DOHH2 (cell line): ENCODE results near the gene FAM174A.

ENCODE experiments used
- H3F3A ChIP-seq: fragments of 200-600 bp; sonication (generic), shearing (Covaris generic); 2 replicates; pipeline ENCODE4 v1.6.0; 2016; ENCODE audit warnings: antibody characterized with exemption, mild to moderate bottlenecking; ENCODE audit not compliant: control insufficient read depth, insufficient read depth
- H3K27ac ChIP-seq: fragments of 200-600 bp; sonication (generic); 2 replicates; pipeline ENCODE4 v1.5.1; 2014; ENCODE audit warnings: low read depth, mild to moderate bottlenecking, low read length, moderate library complexity
- H3K27me3 ChIP-seq: fragments of 200-600 bp; sonication (generic); 2 replicates; pipeline ENCODE4 v1.6.1; 2014; ENCODE audit warnings: mild to moderate bottlenecking, low read length, mixed read lengths; ENCODE audit not compliant: control insufficient read depth
- H3K36me3 ChIP-seq: fragments of 200-600 bp; sonication (generic); 2 replicates; pipeline ENCODE4 v1.6.1; 2014; ENCODE audit warnings: mild to moderate bottlenecking, low read length, moderate library complexity, mixed read lengths; ENCODE audit not compliant: control insufficient read depth
- H3K4me1 ChIP-seq: fragments of 200-600 bp; sonication (generic); 2 replicates; pipeline ENCODE4 v1.6.1; 2014; ENCODE audit warnings: mild to moderate bottlenecking, low read length, mixed read lengths; ENCODE audit not compliant: control insufficient read depth
- H3K4me2 ChIP-seq: fragments of 200-600 bp; sonication (generic); 2 replicates; pipeline ENCODE4 v1.6.0; 2014; ENCODE audit warnings: mild to moderate bottlenecking, low read length, moderate library complexity
- H3K4me3 ChIP-seq: fragments of 200-600 bp; sonication (generic); 2 replicates; pipeline ENCODE4 v1.5.1; 2014; ENCODE audit warnings: mild to moderate bottlenecking, low read length, mixed read lengths
- H3K79me2 ChIP-seq: fragments of 200-600 bp; sonication (generic); 2 replicates; pipeline ENCODE4 v1.6.1; 2014; ENCODE audit warnings: mild to moderate bottlenecking, low read length, mixed read lengths; ENCODE audit not compliant: control insufficient read depth
- H3K9me2 ChIP-seq: fragments of 200-600 bp; sonication (generic); replicated peaks from 2 replicates; pipeline ENCODE4 v1.6.1; 2014; ENCODE audit warnings: mild to moderate bottlenecking, low read length, mixed read lengths; ENCODE audit not compliant: control insufficient read depth
- H3K9me3 ChIP-seq: fragments of 200-600 bp; sonication (generic); 2 replicates; pipeline ENCODE4 v1.6.1; 2014; ENCODE audit warnings: antibody characterized with exemption, low read length, mixed read lengths; ENCODE audit not compliant: control insufficient read depth, insufficient read depth
- H4K20me1 ChIP-seq: fragments of 200-600 bp; sonication (generic); 2 replicates; pipeline ENCODE4 v1.6.0; 2014; ENCODE audit warnings: low read depth, mild to moderate bottlenecking, antibody characterized with exemption, low read length, moderate library complexity; ENCODE audit not compliant: control insufficient read depth, insufficient read depth
- EZH2phosphoT487 ChIP-seq: fragments of 200-600 bp; sonication (generic); IDR thresholded peaks from 2 replicates; pipeline ENCODE4 v1.6.1; 2017; ENCODE audit warnings: borderline replicate concordance, mild to moderate bottlenecking, antibody characterized with exemption, low read length, moderate library complexity, mixed read lengths
- TF ChIP-seq, protein P1 (sequence below): fragments of 200-600 bp; sonication (generic); IDR thresholded peaks from one replicate; pipeline ENCODE4 v1.5.1; 2014; ENCODE audit warnings: antibody characterized with exemption, mild to moderate bottlenecking, low read depth, low read length; ENCODE audit not compliant: poor library complexity, severe bottlenecking

Gene FAM174A

DNA sequence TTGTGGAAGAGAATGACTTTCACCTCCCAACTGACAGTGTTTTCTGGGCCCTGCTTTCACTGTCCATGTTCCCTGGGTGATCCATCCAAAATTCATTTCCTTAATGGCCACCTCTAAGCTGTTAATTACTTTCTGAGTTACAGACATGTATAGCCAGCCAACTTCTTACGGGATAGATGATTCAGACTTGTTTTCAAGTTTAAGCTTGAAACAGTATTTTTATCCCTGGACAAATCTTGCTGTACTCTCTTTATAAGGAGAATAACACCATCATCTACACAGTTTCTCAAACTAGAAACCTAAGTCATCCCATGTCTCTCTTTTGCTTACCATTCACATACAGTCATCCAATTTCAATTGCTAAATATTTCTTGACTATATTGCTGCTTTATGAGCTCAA lies 6.9 kb downstream of the FAM174A start:
- H4K20me1 ChIP-seq, result no peaks in the 10 kb centered on the region
- no peaks in the 10 kb centered on the region for H3K36me3 ChIP-seq
- H3K9me2 ChIP-seq, result no peaks in the 10 kb centered on the region
- no peaks in the 10 kb centered on the region for H3K79me2 ChIP-seq
- no peak for TF ChIP-seq EZH2phosphoT487
- TF ChIP-seq, protein P1, sequence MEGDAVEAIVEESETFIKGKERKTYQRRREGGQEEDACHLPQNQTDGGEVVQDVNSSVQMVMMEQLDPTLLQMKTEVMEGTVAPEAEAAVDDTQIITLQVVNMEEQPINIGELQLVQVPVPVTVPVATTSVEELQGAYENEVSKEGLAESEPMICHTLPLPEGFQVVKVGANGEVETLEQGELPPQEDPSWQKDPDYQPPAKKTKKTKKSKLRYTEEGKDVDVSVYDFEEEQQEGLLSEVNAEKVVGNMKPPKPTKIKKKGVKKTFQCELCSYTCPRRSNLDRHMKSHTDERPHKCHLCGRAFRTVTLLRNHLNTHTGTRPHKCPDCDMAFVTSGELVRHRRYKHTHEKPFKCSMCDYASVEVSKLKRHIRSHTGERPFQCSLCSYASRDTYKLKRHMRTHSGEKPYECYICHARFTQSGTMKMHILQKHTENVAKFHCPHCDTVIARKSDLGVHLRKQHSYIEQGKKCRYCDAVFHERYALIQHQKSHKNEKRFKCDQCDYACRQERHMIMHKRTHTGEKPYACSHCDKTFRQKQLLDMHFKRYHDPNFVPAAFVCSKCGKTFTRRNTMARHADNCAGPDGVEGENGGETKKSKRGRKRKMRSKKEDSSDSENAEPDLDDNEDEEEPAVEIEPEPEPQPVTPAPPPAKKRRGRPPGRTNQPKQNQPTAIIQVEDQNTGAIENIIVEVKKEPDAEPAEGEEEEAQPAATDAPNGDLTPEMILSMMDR, result no peak
- no peaks in the 10 kb centered on the region for H3F3A ChIP-seq
- peaks cover under 1% of the 10 kb centered on the region for H3K4me1 ChIP-seq
- H3K27ac ChIP-seq, result no peak overlapping the region
- no peak overlapping the region for H3K4me3 ChIP-seq
- H3K4me2 ChIP-seq, result no peak overlapping the region
- H3K27me3 ChIP-seq, result no peaks in the 10 kb centered on the region
- 0 out of 2 replicates have a peak, but pooled peaks cover 3% of the 10 kb centered on the region for H3K9me3 ChIP-seq

DNA sequence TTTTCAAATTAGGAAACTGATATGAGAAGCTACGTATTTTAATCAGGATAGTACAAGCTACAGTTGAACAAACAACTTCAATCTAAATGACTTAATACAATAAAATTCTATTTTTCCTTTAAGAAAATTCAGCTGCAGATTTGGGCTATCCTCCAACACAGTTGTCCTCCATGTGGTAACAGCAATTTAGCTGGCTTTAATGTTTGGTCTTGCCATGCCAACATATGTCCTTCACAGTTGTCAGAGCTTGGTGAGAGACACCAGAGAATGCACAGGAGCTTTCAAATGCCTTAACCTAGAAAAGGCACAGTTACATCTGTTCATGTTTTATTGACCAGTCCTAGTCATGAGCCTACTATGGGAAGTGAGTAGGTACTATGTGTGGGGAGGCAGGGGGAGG lies 10.8 kb downstream of the FAM174A start:
- H3K4me2 ChIP-seq, result no peak overlapping the region
- no peak for TF ChIP-seq EZH2phosphoT487
- TF ChIP-seq, protein P1, result no peak
- H3F3A ChIP-seq, result no peaks in the 10 kb centered on the region

DNA sequence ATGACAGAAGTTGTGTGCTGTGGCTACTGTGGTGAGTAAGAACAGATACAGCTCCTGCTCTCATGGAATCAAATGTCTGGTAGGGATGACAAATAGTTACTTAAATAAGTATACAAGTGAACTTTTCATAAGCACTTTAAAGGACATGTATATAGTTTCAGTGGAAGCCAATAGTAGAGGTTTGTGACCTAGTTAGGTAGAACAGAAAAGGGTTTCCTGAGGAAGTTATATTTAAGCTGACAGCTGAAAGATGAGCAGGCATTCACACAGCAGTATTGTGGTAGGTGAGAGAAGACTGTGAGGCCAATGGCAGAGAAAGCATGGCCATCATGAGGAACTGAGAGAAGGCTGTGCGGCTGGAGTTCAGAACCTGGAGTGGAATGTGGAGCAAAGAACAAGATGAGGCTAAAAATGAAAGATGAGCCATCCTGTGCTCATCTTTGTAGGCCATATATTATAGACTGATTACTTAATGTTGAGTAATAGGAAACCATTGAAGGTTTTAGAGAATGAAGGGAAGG lies 15.4 kb downstream of the FAM174A start:
- Histone ChIP-seq H3K4me2 (no peak overlapping the region), H3K4me1 (no peaks in the 10 kb centered on the region), H3K9me3 (no peaks in the 10 kb centered on the region), H3F3A (no peaks in the 10 kb centered on the region), H3K9me2 (no peaks in the 10 kb centered on the region), H3K79me2 (no peaks in the 10 kb centered on the region), H3K27me3 (no peaks in the 10 kb centered on the region), H3K36me3 (no peaks in the 10 kb centered on the region), H4K20me1 (no peaks in the 10 kb centered on the region), H3K27ac (no peak overlapping the region), H3K4me3 (no peak overlapping the region)
- TF ChIP-seq EZH2phosphoT487, result no peak
- TF ChIP-seq, protein P1, result no peak

More for the DNA sequence above, 10.8 kb downstream of the FAM174A start:
- 0 out of 2 replicates have a peak, but pooled peaks cover 3% of the 10 kb centered on the region for H3K9me3 ChIP-seq
- H3K27me3 ChIP-seq, result no peaks in the 10 kb centered on the region
- H3K79me2 ChIP-seq, result no peaks in the 10 kb centered on the region
- H3K27ac ChIP-seq, result no peak overlapping the region
- no peak overlapping the region for H3K4me3 ChIP-seq
- no peaks in the 10 kb centered on the region for H3K9me2 ChIP-seq
- H4K20me1 ChIP-seq, result no peaks in the 10 kb centered on the region
- no peaks in the 10 kb centered on the region for H3K36me3 ChIP-seq
- H3K4me1 ChIP-seq, result no peaks in the 10 kb centered on the region
